ENCODE measurements around the gene MARCHF3.
A peak's percentile ranks its signal among the peaks of the same experiment; 100 is the strongest.

MARCHF3 gene

DNA sequence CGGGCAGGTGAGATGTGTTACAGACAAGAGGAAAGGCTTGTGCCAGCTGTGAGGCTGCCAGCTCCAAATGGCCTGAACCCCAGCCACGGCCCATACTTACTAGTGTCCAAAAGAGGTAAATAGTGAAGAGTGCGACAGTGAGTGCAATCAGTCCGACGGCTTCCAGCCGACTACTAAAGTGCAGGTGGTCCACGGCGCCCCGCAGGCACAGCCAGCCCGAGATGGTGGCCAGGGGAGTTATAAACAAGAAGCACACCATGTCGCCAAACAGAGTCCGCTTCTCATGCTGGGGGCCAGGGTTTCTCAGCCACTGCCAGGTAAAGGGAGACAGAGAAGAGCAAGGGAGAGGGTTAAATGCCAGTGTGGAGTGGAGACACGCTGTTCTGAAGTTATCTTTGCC is 152.3 kb downstream of the MARCHF3 start:
- no peaks in the 10 kb centered on the region for H3K27me3 ChIP-seq (ENCODE audit: insufficient read depth, low read length, poor library complexity)
- DNase-seq, result no peak
- WGBS (ENCODE audit: extremely low coverage, insufficient coverage, low lambda C conversion rate), result no CpG with 5 or more reads among the region's 13 CpGs
- H3K23ac ChIP-seq (ENCODE audit: low read length), result no peak overlapping the region
- H3K18ac ChIP-seq (ENCODE audit: low read length), result no peak overlapping the region
- peaks cover 5% of the 10 kb centered on the region for H3K4me1 ChIP-seq (ENCODE audit: control insufficient read depth, low read depth, low read length)
- H4K8ac ChIP-seq (ENCODE audit: low read depth, low read length), result no peak overlapping the region
- no peaks in the 10 kb centered on the region for H3K36me3 ChIP-seq (ENCODE audit: control insufficient read depth, insufficient read depth, low read length)
- H2BK15ac ChIP-seq (replicated peaks; ENCODE audit: low read depth), result no peak overlapping the region
- H3K79me2 ChIP-seq (ENCODE audit: control insufficient read depth, insufficient read depth, low read length), result no peaks in the 10 kb centered on the region
- no peak overlapping the region for H3K27ac ChIP-seq (ENCODE audit: low read depth, low read length)
- no peak overlapping the region for H2BK5ac ChIP-seq (ENCODE audit: low read length)
- no peak overlapping the region for H3K4ac ChIP-seq (ENCODE audit: low read depth, low read length)
- no peak overlapping the region for H2AK5ac ChIP-seq (ENCODE audit: low read length)
- H3K9ac ChIP-seq (ENCODE audit: low read length), result no peak overlapping the region
- no peak overlapping the region for H4K5ac ChIP-seq (ENCODE audit: low read length)
- no peaks in the 10 kb centered on the region for H3K79me1 ChIP-seq (ENCODE audit: low read length)
- H2BK120ac ChIP-seq (ENCODE audit: low read depth, low read length), result no peak overlapping the region
- H3K56ac ChIP-seq (ENCODE audit: low read length), result no peak overlapping the region
- H3K4me2 ChIP-seq (ENCODE audit: low read length), result no peak overlapping the region
- H3K4me3 ChIP-seq (ENCODE audit: low read length), result no peak overlapping the region

DNA sequence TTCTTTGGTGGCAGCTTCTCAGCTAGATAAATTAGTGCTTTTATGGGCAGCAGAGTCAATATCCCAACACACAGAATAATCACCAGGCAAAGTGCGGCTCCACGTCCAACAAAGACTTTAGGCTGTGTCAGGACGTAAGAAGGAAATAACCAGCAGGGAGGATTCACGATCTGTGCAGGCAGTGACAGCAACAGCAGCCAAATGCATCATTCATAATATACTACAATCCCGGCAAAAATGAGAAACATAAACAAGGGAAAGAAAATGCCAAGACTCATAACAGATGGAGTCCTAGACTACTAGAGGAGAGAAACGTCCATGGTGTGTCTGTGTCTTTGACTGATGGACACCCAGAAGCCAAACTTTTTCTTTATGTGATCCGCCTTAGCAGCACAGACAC is 152.8 kb downstream of the MARCHF3 start:
- H4K5ac ChIP-seq (ENCODE audit: low read length), result no peak overlapping the region
- no peak overlapping the region for H3K27ac ChIP-seq (ENCODE audit: low read depth, low read length)
- H3K4me2 ChIP-seq (ENCODE audit: low read length), result no peak overlapping the region
- no peaks in the 10 kb centered on the region for H3K79me2 ChIP-seq (ENCODE audit: control insufficient read depth, insufficient read depth, low read length)
- no peak overlapping the region for H2AK5ac ChIP-seq (ENCODE audit: low read length)
- H3K56ac ChIP-seq (ENCODE audit: low read length), result no peak overlapping the region
- no peak overlapping the region for H3K9ac ChIP-seq (ENCODE audit: low read length)
- H3K4me3 ChIP-seq (ENCODE audit: low read length), result no peak overlapping the region
- no peaks in the 10 kb centered on the region for H3K79me1 ChIP-seq (ENCODE audit: low read length)
- H3K36me3 ChIP-seq (ENCODE audit: control insufficient read depth, insufficient read depth, low read length), result no peaks in the 10 kb centered on the region
- no peak overlapping the region for H2BK120ac ChIP-seq (ENCODE audit: low read depth, low read length)
- no peak for DNase-seq
- H2BK5ac ChIP-seq (ENCODE audit: low read length), result no peak overlapping the region
- H3K23ac ChIP-seq (ENCODE audit: low read length), result no peak overlapping the region
- peaks cover 5% of the 10 kb centered on the region for H3K4me1 ChIP-seq (ENCODE audit: control insufficient read depth, low read depth, low read length)
- no peak overlapping the region for H3K4ac ChIP-seq (ENCODE audit: low read depth, low read length)
- no CpG with 5 or more reads among the region's 7 CpGs for WGBS (ENCODE audit: extremely low coverage, insufficient coverage, low lambda C conversion rate)
- no peaks in the 10 kb centered on the region for H3K27me3 ChIP-seq (ENCODE audit: insufficient read depth, low read length, poor library complexity)
- no peak overlapping the region for H4K8ac ChIP-seq (ENCODE audit: low read depth, low read length)
- H3K18ac ChIP-seq (ENCODE audit: low read length), result no peak overlapping the region
- no peak overlapping the region for H2BK15ac ChIP-seq (replicated peaks; ENCODE audit: low read depth)

- Histone ChIP-seq H3K27me3 (ENCODE audit: insufficient read depth, low read length, poor library complexity) (no peaks in the 10 kb centered on the region), H3K4me1 (ENCODE audit: control insufficient read depth, low read depth, low read length) (peaks cover 5% of the 10 kb centered on the region), H3K18ac (ENCODE audit: low read length) (no peak overlapping the region), H3K79me1 (ENCODE audit: low read length) (no peaks in the 10 kb centered on the region), H2BK5ac (ENCODE audit: low read length) (no peak overlapping the region), H3K27ac (ENCODE audit: low read depth, low read length) (no peak overlapping the region), H3K4me2 (ENCODE audit: low read length) (no peak overlapping the region), H2AK5ac (ENCODE audit: low read length) (no peak overlapping the region), H3K4ac (ENCODE audit: low read depth, low read length) (no peak overlapping the region), H2BK15ac (replicated peaks; ENCODE audit: low read depth) (no peak overlapping the region), H3K79me2 (ENCODE audit: control insufficient read depth, insufficient read depth, low read length) (no peaks in the 10 kb centered on the region), H3K4me3 (ENCODE audit: low read length) (no peak overlapping the region), H4K8ac (ENCODE audit: low read depth, low read length) (no peak overlapping the region), H3K9ac (ENCODE audit: low read length) (no peak overlapping the region), H4K5ac (ENCODE audit: low read length) (no peak overlapping the region), H3K36me3 (ENCODE audit: control insufficient read depth, insufficient read depth, low read length) (no peaks in the 10 kb centered on the region), H2BK120ac (ENCODE audit: low read depth, low read length) (no peak overlapping the region), H3K23ac (ENCODE audit: low read length) (no peak overlapping the region), H3K56ac (ENCODE audit: low read length) (peak overlapping the region; percentile 4)
- WGBS (ENCODE audit: extremely low coverage, insufficient coverage, low lambda C conversion rate), result no CpG with 5 or more reads among the region's 13 CpGs
- peak; percentile 62 for DNase-seq
Measured at GRCh38 chr5:126875303-126875785, 155.0 kb downstream of the MARCHF3 start.

GRCh38 chr5:126872561-126873354 is 157.6 kb downstream of the MARCHF3 start:
- no peak for DNase-seq
- Histone ChIP-seq H4K5ac (ENCODE audit: low read length) (no peak overlapping the region), H2AK5ac (ENCODE audit: low read length) (no peak overlapping the region), H2BK120ac (ENCODE audit: low read depth, low read length) (no peak overlapping the region), H3K4me2 (ENCODE audit: low read length) (no peak overlapping the region), H3K27ac (ENCODE audit: low read depth, low read length) (no peak overlapping the region), H3K79me2 (ENCODE audit: control insufficient read depth, insufficient read depth, low read length) (no peaks in the 10 kb centered on the region), H3K18ac (ENCODE audit: low read length) (no peak overlapping the region), H2BK5ac (ENCODE audit: low read length) (no peak overlapping the region), H3K79me1 (ENCODE audit: low read length) (no peaks in the 10 kb centered on the region), H2BK15ac (replicated peaks; ENCODE audit: low read depth) (no peak overlapping the region), H3K4me1 (ENCODE audit: control insufficient read depth, low read depth, low read length) (peaks cover 5% of the 10 kb centered on the region), H3K4me3 (ENCODE audit: low read length) (no peak overlapping the region), H3K36me3 (ENCODE audit: control insufficient read depth, insufficient read depth, low read length) (no peaks in the 10 kb centered on the region), H4K8ac (ENCODE audit: low read depth, low read length) (no peak overlapping the region), H3K56ac (ENCODE audit: low read length) (no peak overlapping the region), H3K9ac (ENCODE audit: low read length) (no peak overlapping the region), H3K23ac (ENCODE audit: low read length) (no peak overlapping the region), H3K4ac (ENCODE audit: low read depth, low read length) (no peak overlapping the region), H3K27me3 (ENCODE audit: insufficient read depth, low read length, poor library complexity) (no peaks in the 10 kb centered on the region)
- no CpG with 5 or more reads among the region's 11 CpGs for WGBS (ENCODE audit: extremely low coverage, insufficient coverage, low lambda C conversion rate)

DNA sequence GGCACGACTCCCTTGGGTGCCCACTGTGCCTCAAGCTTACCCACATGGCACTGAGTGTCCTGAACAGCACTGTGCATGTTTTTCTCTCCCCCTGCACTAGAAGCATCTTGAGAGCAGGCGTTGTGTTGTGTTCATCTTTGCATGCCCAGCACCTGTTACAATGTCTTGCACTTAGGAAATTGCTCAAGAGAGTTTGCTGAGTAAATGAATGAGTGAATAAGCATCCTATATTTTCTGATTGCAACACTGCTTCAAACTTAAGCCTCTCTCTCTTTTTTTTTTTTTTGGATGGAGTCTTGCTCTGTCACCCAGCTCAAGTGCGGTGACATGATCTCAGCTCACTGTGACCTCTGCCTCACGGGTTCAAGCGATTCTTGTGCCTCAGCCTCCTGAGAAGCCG is 158.9 kb downstream of the MARCHF3 start:
- Histone ChIP-seq H3K27me3 (ENCODE audit: insufficient read depth, low read length, poor library complexity) (no peaks in the 10 kb centered on the region), H3K9ac (ENCODE audit: low read length) (no peak overlapping the region)
- WGBS (ENCODE audit: extremely low coverage, insufficient coverage, low lambda C conversion rate), result no CpG with 5 or more reads among the region's 6 CpGs

More for the DNA sequence above, 158.9 kb downstream of the MARCHF3 start:
- no peak overlapping the region for H4K5ac ChIP-seq (ENCODE audit: low read length)
- H3K4me3 ChIP-seq (ENCODE audit: low read length), result no peak overlapping the region
- H3K56ac ChIP-seq (ENCODE audit: low read length), result no peak overlapping the region
- H2BK120ac ChIP-seq (ENCODE audit: low read depth, low read length), result no peak overlapping the region
- no peaks in the 10 kb centered on the region for H3K36me3 ChIP-seq (ENCODE audit: control insufficient read depth, insufficient read depth, low read length)
- H3K79me1 ChIP-seq (ENCODE audit: low read length), result no peaks in the 10 kb centered on the region
- H3K4me2 ChIP-seq (ENCODE audit: low read length), result no peak overlapping the region
- H3K27ac ChIP-seq (ENCODE audit: low read depth, low read length), result no peak overlapping the region
- H3K4ac ChIP-seq (ENCODE audit: low read depth, low read length), result no peak overlapping the region
- no peak for DNase-seq
- H2BK15ac ChIP-seq (replicated peaks; ENCODE audit: low read depth), result no peak overlapping the region
- no peak overlapping the region for H4K8ac ChIP-seq (ENCODE audit: low read depth, low read length)
- H3K23ac ChIP-seq (ENCODE audit: low read length), result no peak overlapping the region
- H3K18ac ChIP-seq (ENCODE audit: low read length), result no peak overlapping the region
- H3K4me1 ChIP-seq (ENCODE audit: control insufficient read depth, low read depth, low read length), result peaks cover 5% of the 10 kb centered on the region
- H2AK5ac ChIP-seq (ENCODE audit: low read length), result no peak overlapping the region
- no peaks in the 10 kb centered on the region for H3K79me2 ChIP-seq (ENCODE audit: control insufficient read depth, insufficient read depth, low read length)
- no peak overlapping the region for H2BK5ac ChIP-seq (ENCODE audit: low read length)

All from mesendoderm (in vitro differentiated cells).